K562 (cell line): Measurements from ENCODE around the gene AKAP10. TPM values are rescaled to one million over a fixed set of nuclear protein-coding genes. Genes with fewer than 3 reads are reported as not detected.
A peak's percentile ranks its signal among the peaks of the same experiment; 100 is the strongest.

Source experiments
- ATAC-seq: fragments of 200-7000 bp; cut with Tn5 transposase; 3 replicates; pipeline ENCODE4 v1.9.1; 2020; ENCODE audit warnings: moderate library complexity
- BruUV-seq: library from RNA; stranded (reverse); fragments of 400-500 nt; replicated peaks from 2 replicates; lab custom pipeline; 2021; lab: Mats Ljungman, UMichigan
- CTCF ChIA-PET: fragments of 300-600 bp; formaldehyde crosslinking; extraction: SDS; loops from one replicate; lab custom pipeline; 2021; ENCODE audit warnings: low intra/inter-chr PET ratio; lab: Yijun Ruan, JAX
- POLR2A ChIA-PET: fragments of 300-600, 350-650 bp; sonication (Branson Sonifier 250); formaldehyde crosslinking; extraction: SDS; loops from one replicate; lab custom pipeline; 2021; ENCODE audit warnings: antibody characterized with exemption, inconsistent platforms; lab: Yijun Ruan, JAX
- DNase-seq, 4 experiments: peaks; one replicate each; pipeline versions ENCODE4 v3.0.0 to v3.0.0-alpha.2; 2011 to 2018; ENCODE audit warnings: low spot score in 3 of 4, mixed read lengths in 3 of 4; ENCODE audit errors: extremely low read depth in 1 of 4
- FAIRE-seq: peaks from 2 replicates; lab custom pipeline; 2011; peaks lifted over from hg19 to GRCh38; lab: Jason Lieb, UNC
- H2AFZ ChIP-seq: 2 replicates; pipeline ENCODE4 v1.6.0; 2011; ENCODE audit warnings: low read depth, low read length, control low read depth, inconsistent platforms
- H3K27ac ChIP-seq: fragments of 200-600 bp; 3 replicates; pipeline ENCODE4 v1.8.0; 2011; ENCODE audit warnings: low read depth, mild to moderate bottlenecking, control low read depth, inconsistent platforms, low read length, moderate library complexity, mixed read lengths; ENCODE audit errors: extremely low read depth
- H3K27me3 ChIP-seq, 2 experiments: fragments of 300-600 bp in 1 of 2; 2 replicates in 1 of 2; 3 replicates in 1 of 2; pipeline versions ENCODE4 v1.6.0 to v1.8.0; 2011; ENCODE audit warnings: inconsistent platforms in 2 of 2, low read length in 2 of 2, mild to moderate bottlenecking in 1 of 2, mixed read lengths in 1 of 2, moderate library complexity in 1 of 2; ENCODE audit not compliant: control insufficient read depth in 2 of 2, insufficient read depth in 2 of 2
- H3K36me3 ChIP-seq: fragments of 300-600 bp; 3 replicates; pipeline ENCODE4 v1.8.0; 2011; ENCODE audit warnings: mild to moderate bottlenecking, low read length, inconsistent platforms; ENCODE audit not compliant: control insufficient read depth, insufficient read depth
- H3K4me1 ChIP-seq, 2 experiments: fragments of 200-600 bp in 1 of 2; replicated peaks in 1 of 2; 2 replicates in 1 of 2; 3 replicates in 1 of 2; pipeline versions ENCODE4 v1.5.1 to v1.8.0; 2011; ENCODE audit warnings: inconsistent platforms in 2 of 2, low read length in 2 of 2, mild to moderate bottlenecking in 1 of 2, mixed read lengths in 1 of 2, moderate library complexity in 1 of 2; ENCODE audit not compliant: control insufficient read depth in 2 of 2, insufficient read depth in 2 of 2
- H3K4me2 ChIP-seq: 2 replicates; pipeline ENCODE4 v1.6.1; 2011; ENCODE audit warnings: low read length, control low read depth, inconsistent platforms, mixed read lengths; ENCODE audit not compliant: insufficient read depth
- H3K4me3 ChIP-seq: fragments of 200-600 bp; sonication (generic), shearing (Covaris generic); 2 replicates; pipeline ENCODE4 v1.5.1; 2016; ENCODE audit warnings: control low read depth, inconsistent platforms
- H3K79me2 ChIP-seq: fragments of 200-600 bp; 3 replicates; pipeline ENCODE4 v1.8.0; 2011; ENCODE audit warnings: low read length, inconsistent platforms; ENCODE audit not compliant: control insufficient read depth, insufficient read depth
- H3K9ac ChIP-seq, 2 experiments: 2 replicates each; pipeline versions ENCODE4 v1.6.0 to v1.6.1; 2011; ENCODE audit warnings: low read depth in 2 of 2, low read length in 2 of 2, control low read depth in 1 of 2, inconsistent platforms in 1 of 2, mild to moderate bottlenecking in 1 of 2, mixed read lengths in 1 of 2; ENCODE audit not compliant: insufficient read depth in 1 of 2
- H3K9me1 ChIP-seq: one replicate; pipeline ENCODE4 v1.6.0; 2011; ENCODE audit warnings: inconsistent platforms, mild to moderate bottlenecking, low read length, moderate library complexity; ENCODE audit not compliant: control insufficient read depth, insufficient read depth
- H3K9me3 ChIP-seq: replicated peaks from 2 replicates; pipeline ENCODE4 v1.5.1; 2011; ENCODE audit warnings: low read depth, low read length, inconsistent platforms; ENCODE audit not compliant: control insufficient read depth, insufficient read depth
- H4K20me1 ChIP-seq: replicated peaks from 2 replicates; pipeline ENCODE4 v1.6.1; 2011; ENCODE audit warnings: low read length, inconsistent platforms, mixed read lengths; ENCODE audit not compliant: control insufficient read depth, insufficient read depth
- CREM ChIP-seq: IDR thresholded peaks from 2 replicates; pipeline ENCODE4 v1.6.1; 2014; ENCODE audit warnings: antibody characterized with exemption, low read depth
- ESRRA ChIP-seq: fragments of 450-650 bp; IDR thresholded peaks from 2 replicates; pipeline ENCODE4 v1.6.1; 2014; ENCODE audit warnings: low read depth, mild to moderate bottlenecking, moderate library complexity, borderline replicate concordance
- EWSR1 ChIP-seq: fragments of 450-650 bp; IDR thresholded peaks from 2 replicates; pipeline ENCODE4 v1.6.1; 2018; ENCODE audit warnings: borderline replicate concordance, mild to moderate bottlenecking, low read depth, moderate library complexity; ENCODE audit not compliant: partially characterized antibody
- NCOA4 ChIP-seq: fragments of 450-650 bp; IDR thresholded peaks from 2 replicates; pipeline ENCODE4 v1.6.1; 2018; ENCODE audit warnings: mild to moderate bottlenecking; ENCODE audit not compliant: partially characterized antibody
- NFIC ChIP-seq: fragments of 450-650 bp; IDR thresholded peaks from 2 replicates; pipeline ENCODE4 v1.6.1; 2017; ENCODE audit warnings: mild to moderate bottlenecking, inconsistent platforms
- POLR3A ChIP-seq: IDR thresholded peaks from 2 replicates; pipeline ENCODE4 v1.6.1; 2011; ENCODE audit warnings: borderline replicate concordance, mild to moderate bottlenecking, moderate library complexity; ENCODE audit not compliant: insufficient read length, insufficient read depth; ENCODE audit errors: extremely low read depth
- ZNF354B ChIP-seq: fragments of 250-450 bp; sonication (Bioruptor Pico); IDR thresholded peaks from 2 replicates; pipeline ENCODE4 v1.4.0; 2020
- WGBS: fragments of 100-300 bp; shearing (Covaris generic); methylation state at CpG from one replicate; pipeline ENCODE4 v1.1.6; 2016; ENCODE audit warnings: low coverage, mixed read lengths; ENCODE audit not compliant: insufficient coverage; ENCODE audit errors: missing lambda C conversion rate; 5-methylcytosine and 5-hydroxymethylcytosine counted together
- in situ Hi-C: fragments of 300-500 bp; cut with MboI; formaldehyde crosslinking; loops from 4 replicates; pipeline ENCODE4 v1.15.0; 2018; ENCODE audit warnings: inconsistent platforms, mixed read lengths
- intact Hi-C: fragments of 100-400 bp; cut with micrococcal nuclease; formaldehyde crosslinking; loops from 2 replicates; pipeline ENCODE4 v1.14.2; 2022
- polyA plus RNA-seq, 8 experiments: library from polyadenylated mRNA; depleted of rRNA in 4 of 8; stranded (reverse) in 5 of 8; unstranded in 3 of 8; fragments of >200 nt; fragmentation: Nextera tagmentation in 2 of 8; fragmentation: Illumina TruSeq in 1 of 8; extraction: Ambion mirVana in 2 of 8; extraction: Trizol in 1 of 8; gene quantifications; 2 replicates each; pipeline versions ENCODE4 v1.2.1 to v1.2.3, GENCODE V29; 2011 to 2014; ENCODE audit warnings: inconsistent platforms in 1 of 8, missing spikeins in 1 of 8
- total RNA-seq, 7 experiments: library from RNA; depleted of rRNA in 6 of 7; stranded (reverse); fragments of >200 nt in 6 of 7; fragmentation: Illumina TruSeq in 2 of 7; extraction: Trizol in 2 of 7; gene quantifications; 2 replicates each; pipeline versions ENCODE4 v1.2.1 to v1.2.3, GENCODE V29; 2011 to 2021; ENCODE audit warnings: low replicate concordance in 1 of 7
- TF ChIP-seq, protein P1 (sequence below): fragments of 450-650 bp; IDR thresholded peaks from 2 replicates; pipeline ENCODE4 v1.6.1; 2017; ENCODE audit warnings: antibody characterized with exemption, mild to moderate bottlenecking
- TF ChIP-seq, protein P2 (sequence below): fragments of 250-450 bp; sonication (Bioruptor Pico); IDR thresholded peaks from 2 replicates; pipeline ENCODE4 v1.8.0; 2021; ENCODE audit warnings: mild to moderate bottlenecking, moderate library complexity

The AKAP10 gene
- total and polyA plus RNA-seq, 9 of the 15 experiments (the other 6 are each of a cell fraction or from before 2014, with no cell fraction given): 4.0 to 20.3 (median 8.2) TPM

DNA sequence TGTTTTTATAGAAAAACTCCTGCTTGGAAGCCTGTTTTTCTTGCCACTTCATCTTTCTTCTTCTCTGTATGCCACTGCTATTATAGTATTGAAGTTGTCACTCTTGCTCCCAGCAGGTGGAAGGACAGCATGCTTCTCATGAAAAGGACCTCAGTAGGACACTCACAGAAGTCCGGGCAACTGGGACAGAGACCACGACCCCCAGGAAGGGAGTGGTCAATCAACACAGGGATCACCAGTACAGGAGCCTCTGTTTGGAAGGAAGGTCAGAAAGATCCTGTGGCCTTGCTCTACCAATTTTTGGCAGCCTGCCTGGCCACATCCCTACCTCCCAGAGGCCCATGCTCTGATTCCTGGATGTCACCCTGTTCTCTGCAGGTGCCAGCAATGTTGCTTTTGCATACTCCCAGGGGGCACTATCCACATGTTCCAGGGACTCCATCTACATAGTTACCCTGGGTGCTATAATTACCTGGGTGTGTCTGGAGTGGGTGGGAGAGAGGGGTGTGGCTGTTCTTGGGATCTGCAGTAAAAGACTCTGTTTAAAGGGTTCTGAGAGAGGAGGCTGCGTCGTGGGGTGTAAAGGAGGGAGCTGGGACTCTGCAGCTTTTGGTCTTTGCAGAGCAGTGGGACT lies 13.7 kb upstream of the AKAP10 start:
- Histone ChIP-seq H3K27ac (no peak overlapping the region), H3K9ac (no peak overlapping the region), H3K27me3 (no peaks in the 10 kb centered on the region), H3K4me2 (no peak overlapping the region), H3K36me3 (no peaks in the 10 kb centered on the region), H3K9me1 (no peaks in the 10 kb centered on the region), H3K4me3 (no peak overlapping the region)
- in situ Hi-C loops: loop anchor here (10.0 kb wide), 1 partner anchor 323 kb away; no protein-coding TSS in a partner anchor
- FAIRE-seq (no peak), DNase-seq (no peak)
- TF ChIP-seq NFIC: peak; percentile 25; the same call in 1 of the 2 replicates
- no peak for TF ChIP-seq ZNF354B (CRISPR knock-in tag)
- TF ChIP-seq, all 486 proteins: peak for 1
- no TSS peak for BruUV-seq
- POLR2A ChIA-PET: no interaction called here
- intact Hi-C loops: no loop called here
- Histone ChIP-seq H3K4me1 (peaks cover 6 to 14% of the 10 kb centered on the region in 2 experiments; a peak in 3 of 5 replicates), H2AFZ (no peak overlapping the region), H3K9me3 (no peaks in the 10 kb centered on the region), H3K79me2 (no peaks in the 10 kb centered on the region), H4K20me1 (no peaks in the 10 kb centered on the region)
- no peak for ATAC-seq
- 0% methylated on average over 2 of the region's 4 CpGs for WGBS
- CTCF ChIA-PET: interaction anchor here (3.0 kb wide), 1 partner anchor 125 kb away, joined by 42 read pairs; no protein-coding TSS in a partner anchor

DNA sequence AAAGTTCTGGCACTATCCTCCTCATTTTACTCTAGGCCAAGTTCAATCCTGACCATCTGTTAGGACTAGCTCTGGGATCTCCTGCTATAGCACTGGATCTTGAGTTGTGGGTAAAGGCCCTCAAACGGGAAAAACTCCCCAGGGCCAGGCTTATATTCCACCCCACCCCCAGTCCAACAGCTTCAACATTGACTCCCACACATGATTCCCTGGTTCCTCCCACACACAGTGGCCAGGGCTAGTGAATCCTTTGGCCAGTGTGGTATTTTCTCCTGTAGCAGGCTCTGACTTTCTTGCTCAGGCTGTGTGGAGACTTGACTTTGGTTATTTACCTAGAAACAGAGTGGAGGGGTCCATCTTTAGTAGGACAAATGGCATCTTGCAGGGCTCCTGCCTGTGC lies 10.3 kb upstream of the AKAP10 start:
- H3K9ac ChIP-seq: 0 out of 4 replicates have a peak overlapping the region, but pooled peaks of 1 of the 2 experiments have one; percentile 12
- H3K4me2 ChIP-seq: peak overlapping the region; percentile 28
- intact Hi-C loops (no loop called here), in situ Hi-C loops (loop anchor here (5.0 kb wide), 1 partner anchor 124 kb away; no protein-coding TSS in a partner anchor)
- no peaks in the 10 kb centered on the region for H3K27me3 ChIP-seq
- peak overlapping the region; percentile 34; the same call in 2 of the 3 replicates for H3K27ac ChIP-seq
- no peaks in the 10 kb centered on the region for H3K9me1 ChIP-seq
- no peak overlapping the region for H3K4me3 ChIP-seq
- no peaks in the 10 kb centered on the region for H4K20me1 ChIP-seq
- peaks cover 2 to 14% of the 10 kb centered on the region in 2 experiments; a peak in 3 of 5 replicates for H3K4me1 ChIP-seq
- H3K9me3 ChIP-seq: no peaks in the 10 kb centered on the region
- no peaks in the 10 kb centered on the region for H3K36me3 ChIP-seq
- DNase-seq (peak; percentile 24 to 47 (median 39)), FAIRE-seq (no peak), ATAC-seq (peak; percentile 48)
- POLR2A ChIA-PET: no interaction called here
- no TSS peak for BruUV-seq
- H2AFZ ChIP-seq: peak overlapping the region; percentile 84
- no peaks in the 10 kb centered on the region for H3K79me2 ChIP-seq
- WGBS: 0% methylated on average over 1 of the region's 1 CpG
- CTCF ChIA-PET: no interaction called here
- TF ChIP-seq CREM (no peak), EWSR1 (no peak), NCOA4 (no peak), POLR3A (no peak), ESRRA (no peak)
- TF ChIP-seq, protein P1, sequence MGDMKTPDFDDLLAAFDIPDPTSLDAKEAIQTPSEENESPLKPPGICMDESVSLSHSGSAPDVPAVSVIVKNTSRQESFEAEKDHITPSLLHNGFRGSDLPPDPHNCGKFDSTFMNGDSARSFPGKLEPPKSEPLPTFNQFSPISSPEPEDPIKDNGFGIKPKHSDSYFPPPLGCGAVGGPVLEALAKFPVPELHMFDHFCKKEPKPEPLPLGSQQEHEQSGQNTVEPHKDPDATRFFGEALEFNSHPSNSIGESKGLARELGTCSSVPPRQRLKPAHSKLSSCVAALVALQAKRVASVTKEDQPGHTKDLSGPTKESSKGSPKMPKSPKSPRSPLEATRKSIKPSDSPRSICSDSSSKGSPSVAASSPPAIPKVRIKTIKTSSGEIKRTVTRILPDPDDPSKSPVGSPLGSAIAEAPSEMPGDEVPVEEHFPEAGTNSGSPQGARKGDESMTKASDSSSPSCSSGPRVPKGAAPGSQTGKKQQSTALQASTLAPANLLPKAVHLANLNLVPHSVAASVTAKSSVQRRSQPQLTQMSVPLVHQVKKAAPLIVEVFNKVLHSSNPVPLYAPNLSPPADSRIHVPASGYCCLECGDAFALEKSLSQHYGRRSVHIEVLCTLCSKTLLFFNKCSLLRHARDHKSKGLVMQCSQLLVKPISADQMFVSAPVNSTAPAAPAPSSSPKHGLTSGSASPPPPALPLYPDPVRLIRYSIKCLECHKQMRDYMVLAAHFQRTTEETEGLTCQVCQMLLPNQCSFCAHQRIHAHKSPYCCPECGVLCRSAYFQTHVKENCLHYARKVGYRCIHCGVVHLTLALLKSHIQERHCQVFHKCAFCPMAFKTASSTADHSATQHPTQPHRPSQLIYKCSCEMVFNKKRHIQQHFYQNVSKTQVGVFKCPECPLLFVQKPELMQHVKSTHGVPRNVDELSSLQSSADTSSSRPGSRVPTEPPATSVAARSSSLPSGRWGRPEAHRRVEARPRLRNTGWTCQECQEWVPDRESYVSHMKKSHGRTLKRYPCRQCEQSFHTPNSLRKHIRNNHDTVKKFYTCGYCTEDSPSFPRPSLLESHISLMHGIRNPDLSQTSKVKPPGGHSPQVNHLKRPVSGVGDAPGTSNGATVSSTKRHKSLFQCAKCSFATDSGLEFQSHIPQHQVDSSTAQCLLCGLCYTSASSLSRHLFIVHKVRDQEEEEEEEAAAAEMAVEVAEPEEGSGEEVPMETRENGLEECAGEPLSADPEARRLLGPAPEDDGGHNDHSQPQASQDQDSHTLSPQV: peak; percentile 38; the same call in 1 of the 2 replicates
- TF ChIP-seq, protein P2, sequence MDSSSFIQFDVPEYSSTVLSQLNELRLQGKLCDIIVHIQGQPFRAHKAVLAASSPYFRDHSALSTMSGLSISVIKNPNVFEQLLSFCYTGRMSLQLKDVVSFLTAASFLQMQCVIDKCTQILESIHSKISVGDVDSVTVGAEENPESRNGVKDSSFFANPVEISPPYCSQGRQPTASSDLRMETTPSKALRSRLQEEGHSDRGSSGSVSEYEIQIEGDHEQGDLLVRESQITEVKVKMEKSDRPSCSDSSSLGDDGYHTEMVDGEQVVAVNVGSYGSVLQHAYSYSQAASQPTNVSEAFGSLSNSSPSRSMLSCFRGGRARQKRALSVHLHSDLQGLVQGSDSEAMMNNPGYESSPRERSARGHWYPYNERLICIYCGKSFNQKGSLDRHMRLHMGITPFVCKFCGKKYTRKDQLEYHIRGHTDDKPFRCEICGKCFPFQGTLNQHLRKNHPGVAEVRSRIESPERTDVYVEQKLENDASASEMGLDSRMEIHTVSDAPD (CRISPR knock-in tag): no peak
